AG10803 (cell line): Measurements from ENCODE around the gene JARID2.

Experiments used
- DNase-seq: peaks from one replicate; pipeline ENCODE4 v3.0.0; 2010; ENCODE audit warnings: low read depth
- H3K4me3 ChIP-seq: 2 replicates; pipeline ENCODE4 v1.5.1; 2011; ENCODE audit warnings: mild to moderate bottlenecking, low read length, control low read depth
- TF ChIP-seq, protein P1 (sequence below): conservative IDR thresholded peaks from 2 replicates; pipeline ENCODE4 v1.5.1; 2011; ENCODE audit warnings: mild to moderate bottlenecking, low read length, control low read depth, inconsistent platforms

Gene JARID2

DNA sequence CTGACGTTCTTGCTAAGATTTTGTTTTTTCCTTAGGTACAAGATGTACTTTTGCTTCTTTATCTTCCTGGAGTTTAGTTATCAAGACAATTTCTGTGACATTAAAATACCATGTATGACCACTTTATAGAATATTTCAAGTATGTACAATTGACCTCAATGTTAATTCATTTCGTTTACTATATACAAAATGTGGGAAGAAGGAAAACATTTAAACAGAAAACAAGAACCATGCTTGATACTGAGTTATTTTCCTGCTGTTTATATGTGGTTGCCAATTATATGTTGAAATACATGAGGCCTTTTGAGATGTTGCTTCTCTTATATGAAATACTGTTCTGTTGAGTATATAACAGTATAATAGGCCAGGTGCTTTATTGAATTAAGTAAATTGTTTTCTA, 184.3 kb downstream of the JARID2 start:
- TF ChIP-seq, protein P1, sequence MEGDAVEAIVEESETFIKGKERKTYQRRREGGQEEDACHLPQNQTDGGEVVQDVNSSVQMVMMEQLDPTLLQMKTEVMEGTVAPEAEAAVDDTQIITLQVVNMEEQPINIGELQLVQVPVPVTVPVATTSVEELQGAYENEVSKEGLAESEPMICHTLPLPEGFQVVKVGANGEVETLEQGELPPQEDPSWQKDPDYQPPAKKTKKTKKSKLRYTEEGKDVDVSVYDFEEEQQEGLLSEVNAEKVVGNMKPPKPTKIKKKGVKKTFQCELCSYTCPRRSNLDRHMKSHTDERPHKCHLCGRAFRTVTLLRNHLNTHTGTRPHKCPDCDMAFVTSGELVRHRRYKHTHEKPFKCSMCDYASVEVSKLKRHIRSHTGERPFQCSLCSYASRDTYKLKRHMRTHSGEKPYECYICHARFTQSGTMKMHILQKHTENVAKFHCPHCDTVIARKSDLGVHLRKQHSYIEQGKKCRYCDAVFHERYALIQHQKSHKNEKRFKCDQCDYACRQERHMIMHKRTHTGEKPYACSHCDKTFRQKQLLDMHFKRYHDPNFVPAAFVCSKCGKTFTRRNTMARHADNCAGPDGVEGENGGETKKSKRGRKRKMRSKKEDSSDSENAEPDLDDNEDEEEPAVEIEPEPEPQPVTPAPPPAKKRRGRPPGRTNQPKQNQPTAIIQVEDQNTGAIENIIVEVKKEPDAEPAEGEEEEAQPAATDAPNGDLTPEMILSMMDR, result no peak
- DNase-seq, result peak; percentile 51
- no peak overlapping the region for H3K4me3 ChIP-seq

DNA sequence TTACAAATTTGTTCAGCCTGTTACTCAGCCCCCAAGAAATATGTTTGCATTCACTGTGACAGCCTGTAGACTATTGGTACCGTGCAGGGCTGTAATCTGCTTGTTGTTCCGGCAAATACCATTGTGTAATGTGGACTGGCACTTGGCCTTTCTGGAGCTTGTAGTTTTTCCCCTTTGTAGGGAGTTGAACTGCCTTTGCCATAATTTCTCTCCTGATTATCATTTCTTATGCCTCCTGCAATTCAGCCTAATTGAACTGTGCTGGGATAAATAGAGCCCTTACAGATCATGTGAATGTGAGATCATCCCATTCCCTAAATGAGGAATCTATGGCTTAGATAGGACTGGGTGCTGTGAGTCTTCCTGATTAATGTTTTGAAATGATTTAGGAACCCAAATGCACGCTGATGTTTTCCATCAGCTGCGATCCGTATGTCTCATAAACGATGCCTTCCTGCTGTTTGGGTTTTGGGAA, 185.1 kb downstream of the JARID2 start:
- no peak overlapping the region for H3K4me3 ChIP-seq
- TF ChIP-seq, protein P1, result no peak
- DNase-seq, result peak; percentile 55

DNA sequence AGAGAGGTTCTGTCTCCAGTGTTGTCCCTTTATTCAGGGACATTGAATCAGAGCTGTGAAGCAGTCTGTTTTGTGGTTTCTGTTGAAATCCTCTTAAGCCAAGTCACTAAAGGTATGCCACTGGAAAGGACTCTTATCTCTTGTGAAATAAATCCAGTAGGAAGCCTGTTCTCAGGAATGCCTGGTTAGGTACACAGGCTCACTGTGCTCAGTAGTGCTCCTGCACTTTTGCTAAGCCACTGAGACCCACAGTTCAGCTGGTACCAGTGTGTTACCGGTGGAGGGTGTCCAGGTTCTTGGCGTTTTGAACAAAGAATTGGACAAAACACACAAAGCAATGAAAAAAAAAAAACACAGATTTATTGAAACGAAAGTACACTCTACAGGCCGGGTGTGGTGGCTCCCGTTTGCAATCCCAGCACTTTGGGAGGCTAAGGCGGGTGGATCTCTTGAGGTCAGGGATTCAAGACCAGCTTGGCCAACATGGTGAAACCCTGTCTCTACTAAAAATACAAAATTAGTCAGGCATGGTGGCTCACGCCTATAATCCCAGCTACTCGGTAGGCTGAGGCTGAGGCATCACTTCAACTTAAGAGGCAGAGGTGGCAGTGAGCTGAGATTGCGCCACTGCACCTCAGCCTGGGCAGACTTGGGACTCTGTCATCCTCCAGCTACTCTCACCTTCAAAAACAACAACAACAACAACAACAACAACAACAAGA, 186.1 kb downstream of the JARID2 start:
- peak; percentile 54 for DNase-seq
- peak overlapping the region; percentile 33 for H3K4me3 ChIP-seq
- TF ChIP-seq, protein P1, result no peak

DNA sequence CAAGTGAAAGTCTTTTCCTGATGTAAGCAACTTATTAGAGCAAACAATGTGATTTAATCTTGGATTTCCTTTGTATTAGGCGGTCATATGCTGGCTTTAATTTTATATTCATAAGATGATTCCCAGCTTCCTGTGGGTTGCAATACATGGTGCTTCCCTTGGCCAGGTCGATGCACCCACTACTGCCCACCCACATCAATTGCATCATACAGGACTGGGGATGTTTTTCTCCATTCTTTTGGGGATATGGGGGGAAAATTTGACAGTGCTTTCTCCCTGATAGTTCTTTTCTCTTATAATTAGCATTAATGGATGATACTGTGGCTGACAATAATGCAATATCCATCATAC, 187.6 kb downstream of the JARID2 start:
- TF ChIP-seq, protein P1, result no peak
- no peak for DNase-seq
- H3K4me3 ChIP-seq, result no peak overlapping the region

GRCh38 chr6:15434263-15434662, 188.4 kb downstream of the JARID2 start:
- DNase-seq, result no peak
- TF ChIP-seq, protein P1, result no peak
- no peak overlapping the region for H3K4me3 ChIP-seq

DNA sequence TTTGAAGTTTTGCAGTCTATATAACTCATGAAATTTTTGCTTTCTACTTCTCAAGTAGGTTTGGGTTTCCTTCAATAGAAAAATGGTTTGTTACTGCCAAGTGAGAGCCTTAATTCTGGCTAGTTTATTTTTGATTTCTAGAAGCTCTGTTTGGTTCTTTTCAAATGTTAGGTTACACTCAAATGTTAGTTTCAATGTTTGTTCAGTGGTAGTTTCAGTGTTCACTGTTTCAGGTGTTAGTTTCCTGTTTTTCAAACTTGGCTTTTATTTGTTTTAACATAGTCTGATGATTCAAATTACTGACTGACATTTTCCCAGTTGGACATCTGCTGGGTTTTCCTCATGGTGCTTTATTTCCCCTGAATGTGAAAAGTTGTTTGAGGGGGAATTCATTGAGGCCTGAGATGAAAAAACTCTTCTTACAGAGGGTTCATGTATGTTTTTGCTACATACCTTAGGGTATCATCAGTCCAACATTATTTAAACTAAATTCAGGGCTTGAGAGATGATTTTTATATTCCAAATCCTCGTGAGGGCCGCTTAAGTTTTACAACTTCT, 189.0 kb downstream of the JARID2 start:
- DNase-seq, result no peak
- TF ChIP-seq, protein P1, result no peak
- H3K4me3 ChIP-seq, result no peak overlapping the region

GRCh38 chr6:15435468-15435867, 189.6 kb downstream of the JARID2 start:
- DNase-seq, result no peak
- TF ChIP-seq, protein P1, result no peak
- no peak overlapping the region for H3K4me3 ChIP-seq
